Body of pancreas (tissue), 4 donors: Measurements from ENCODE around the gene UBALD2.

ENCODE experiments used
- CTCF ChIP-seq, 7 experiments: fragments of 450-650 bp in 4 of 7; fragments of 200-600 bp in 3 of 7; sonication (generic) in 3 of 7; IDR thresholded peaks; one replicate each; pipeline ENCODE4 v1.5.1; 2016 to 2019; ENCODE audit warnings: antibody characterized with exemption in 7 of 7
- POLR2A ChIP-seq, 3 donors: fragments of 450-650 bp; IDR thresholded peaks; one replicate each; pipeline ENCODE4 v1.6.1; 2016; ENCODE audit warnings: antibody characterized with exemption in 3 of 3, mild to moderate bottlenecking in 2 of 3

DNA sequence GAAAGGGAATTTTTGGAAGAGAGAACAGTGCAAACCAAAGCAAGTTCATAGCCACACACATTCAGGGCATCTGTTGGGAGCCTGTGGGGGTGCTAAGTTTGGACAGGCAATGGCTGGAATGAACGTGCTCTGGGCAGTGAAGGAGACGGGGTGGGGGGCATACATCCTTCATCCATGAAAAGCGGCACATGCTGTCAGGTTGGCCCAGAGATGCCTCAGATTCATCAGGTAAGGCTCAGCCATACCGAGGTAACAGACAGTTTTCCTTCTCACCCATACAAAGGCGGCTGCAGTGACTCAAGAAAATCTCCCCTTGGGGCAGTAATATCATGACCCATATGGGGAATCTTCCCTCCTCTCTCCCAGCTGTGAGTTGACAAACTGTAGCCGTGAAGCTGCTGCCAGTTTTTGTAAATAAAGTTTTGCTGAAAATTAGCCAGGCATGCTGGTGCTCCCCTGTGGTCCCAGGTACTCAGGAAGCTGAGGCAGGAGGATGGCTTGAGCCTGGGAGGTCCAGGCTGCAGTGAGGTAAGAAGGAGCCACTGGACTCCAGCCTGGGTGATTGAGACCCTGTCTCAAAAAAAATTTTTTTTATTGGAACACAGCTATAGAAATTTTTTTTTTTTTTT is 9.2 kb upstream of the UBALD2 start:
- TF ChIP-seq CTCF (IDR thresholded peaks at IDR 0.05) (no peak), POLR2A (IDR thresholded peaks at IDR 0.05) (no peak)
